NCI-H526 (cell line): ENCODE results near the gene LENEP.

ENCODE experiments used
- DNase-seq, 2 experiments: peaks; one replicate each; lab custom pipeline; 2025; lab: John Stamatoyannopoulos, UW

Gene LENEP

DNA sequence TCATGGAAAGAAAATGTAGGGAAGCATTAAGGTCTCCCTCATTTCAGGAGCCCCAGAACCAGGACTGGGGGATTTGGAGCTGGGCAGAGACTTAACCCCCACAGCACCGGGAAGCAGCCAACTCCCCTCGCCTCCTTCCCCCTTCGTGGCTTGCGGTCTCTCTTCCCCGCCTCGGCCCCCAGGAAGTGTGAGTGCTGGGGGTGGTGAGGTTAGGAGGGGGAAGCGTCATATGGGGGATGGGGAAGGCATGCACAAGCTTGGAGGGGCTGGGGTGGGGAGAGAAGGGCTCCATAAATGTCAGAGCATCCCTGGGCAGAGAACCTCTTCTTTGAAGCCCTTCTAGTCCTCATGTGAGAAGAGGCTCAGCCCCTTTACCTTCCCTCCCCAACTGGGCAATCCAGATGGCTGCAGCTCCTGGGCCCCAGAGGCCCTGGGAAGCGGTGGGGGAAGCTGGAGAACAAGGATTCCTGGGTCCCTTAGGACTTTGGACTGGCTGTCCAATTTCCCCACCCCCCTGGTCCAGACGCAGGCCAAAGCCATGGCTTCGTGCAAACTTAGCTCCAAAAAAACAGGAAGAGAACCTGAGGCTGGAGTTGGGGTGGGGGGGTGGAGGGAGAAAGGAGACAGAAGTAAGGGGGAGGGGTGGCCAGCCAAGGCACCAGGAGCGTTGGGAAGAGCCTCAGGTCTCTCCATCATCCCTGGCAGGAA lies 17.0 kb downstream of the LENEP start:
- no peak for DNase-seq

- DNase-seq: no peak
Measured at GRCh38 chr1:155011004-155011416, 17.6 kb downstream of the LENEP start.

DNA sequence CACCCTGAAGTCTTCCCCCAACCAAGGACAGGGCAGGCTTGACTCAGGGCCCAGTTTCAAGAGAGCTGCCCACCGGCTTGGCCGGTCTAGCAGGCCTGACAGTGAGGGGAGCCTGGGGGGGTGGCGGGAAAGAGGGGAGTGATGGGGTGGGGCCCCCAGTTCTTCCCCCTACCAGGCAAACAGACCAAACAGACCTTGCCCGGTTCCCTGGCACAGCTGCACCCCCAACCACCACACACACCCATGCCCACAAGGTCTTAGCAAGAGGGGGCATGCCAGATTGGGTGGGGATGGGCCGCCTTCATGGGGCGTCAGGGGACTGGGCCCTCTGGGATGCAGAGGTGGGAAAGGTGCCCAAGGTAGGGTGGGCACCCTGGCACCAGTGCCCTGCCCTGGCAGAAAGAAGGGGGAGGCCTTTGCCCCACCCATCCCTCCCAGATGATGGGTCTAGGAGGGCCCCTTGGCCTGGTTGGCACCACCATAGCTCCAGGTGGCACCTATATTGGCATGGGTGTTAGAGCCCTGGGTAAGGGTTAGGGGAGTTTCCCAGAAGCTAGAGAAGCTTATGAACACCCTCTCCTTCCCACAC lies 18.1 kb downstream of the LENEP start:
- DNase-seq: no peak

GRCh38 chr1:155012026-155012546 lies 18.7 kb downstream of the LENEP start:
- DNase-seq: peak; percentile 54 to 77

DNA sequence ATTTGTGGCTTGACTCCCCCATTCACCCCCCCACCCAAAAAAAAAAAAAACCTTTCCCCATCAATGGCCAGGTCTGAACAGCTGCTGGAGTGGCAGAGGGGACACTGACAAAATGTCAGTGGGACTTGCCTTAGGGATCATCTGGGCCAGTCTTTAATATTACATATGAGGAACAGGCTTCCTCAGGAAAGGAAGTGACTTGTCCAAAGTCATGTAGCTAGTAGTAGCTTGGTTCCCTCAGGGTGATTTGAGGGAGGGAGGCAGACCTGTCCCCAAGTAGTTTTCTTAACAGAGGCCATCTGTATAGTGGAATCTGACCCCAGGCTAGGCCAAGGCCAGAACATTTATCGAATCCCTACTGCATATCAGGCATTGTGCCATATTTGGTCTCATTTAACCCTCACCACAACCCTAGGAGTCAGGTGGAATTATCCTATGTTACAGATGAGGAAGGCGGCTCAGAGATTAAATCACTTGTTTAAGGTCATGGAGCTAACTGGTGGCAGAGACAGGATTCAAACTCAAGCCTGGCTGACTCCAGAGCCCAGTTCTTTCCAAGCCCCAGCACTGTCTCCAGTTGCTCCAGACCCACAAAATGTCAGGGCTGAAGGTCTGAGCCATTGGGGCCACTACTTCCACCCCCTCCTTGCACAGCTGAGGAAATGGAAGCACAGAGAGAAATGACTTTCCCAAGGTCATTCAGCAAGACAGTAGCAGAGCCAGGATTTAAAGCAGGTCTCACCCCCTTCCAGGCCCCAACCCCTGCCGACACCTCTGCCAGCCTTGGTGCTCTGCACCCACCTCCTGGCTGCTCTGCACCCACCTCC lies 19.6 kb downstream of the LENEP start:
- DNase-seq: no peak

DNA sequence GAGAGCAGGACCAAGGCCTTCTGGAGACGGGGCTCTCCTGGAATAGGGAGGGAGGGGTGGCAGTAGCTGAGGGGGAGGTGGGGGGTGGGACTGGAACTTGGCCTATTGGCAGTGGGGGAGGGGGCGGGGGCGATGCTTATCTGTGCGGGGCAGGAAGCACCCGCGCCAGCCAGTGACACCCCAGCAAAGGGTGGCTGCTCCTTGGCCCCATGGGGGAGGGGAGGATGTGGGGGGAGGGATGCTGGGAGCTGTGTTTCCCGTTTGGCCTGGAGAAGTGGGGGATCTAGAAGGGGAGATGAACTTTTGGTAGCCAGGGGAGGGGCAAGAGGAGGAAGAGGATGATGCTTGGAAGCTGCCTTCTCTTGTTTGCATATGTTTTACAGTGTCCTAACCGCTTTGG lies 20.2 kb downstream of the LENEP start:
- peak in 1 of 2 experiments; percentile 44 for DNase-seq

GRCh38 chr1:155014709-155015508 lies 21.5 kb downstream of the LENEP start:
- no peak for DNase-seq

GRCh38 chr1:155015527-155016230 lies 22.3 kb downstream of the LENEP start:
- DNase-seq: no peak

DNA sequence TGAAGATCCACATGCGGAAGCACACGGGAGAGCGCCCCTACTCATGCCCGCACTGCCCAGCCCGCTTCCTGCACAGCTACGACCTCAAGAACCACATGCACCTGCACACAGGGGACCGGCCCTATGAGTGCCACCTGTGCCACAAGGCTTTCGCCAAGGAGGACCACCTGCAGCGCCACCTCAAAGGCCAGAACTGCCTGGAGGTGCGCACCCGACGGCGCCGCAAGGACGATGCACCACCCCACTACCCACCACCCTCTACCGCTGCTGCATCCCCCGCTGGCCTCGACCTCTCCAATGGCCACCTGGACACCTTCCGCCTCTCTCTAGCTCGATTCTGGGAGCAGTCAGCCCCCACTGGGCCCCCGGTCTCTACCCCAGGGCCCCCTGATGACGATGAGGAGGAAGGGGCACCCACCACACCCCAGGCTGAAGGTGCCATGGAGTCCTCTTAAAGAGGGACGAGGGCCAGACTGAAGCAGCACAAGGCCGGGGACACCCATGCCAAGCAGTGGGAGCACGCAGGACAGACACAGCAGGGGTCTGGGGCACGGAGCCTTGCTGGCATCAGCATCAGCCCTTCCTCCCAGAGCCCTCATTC lies 22.9 kb downstream of the LENEP start:
- no peak for DNase-seq

GRCh38 chr1:155017041-155017945 lies 23.9 kb downstream of the LENEP start:
- peak; percentile 92 to 99 for DNase-seq

DNA sequence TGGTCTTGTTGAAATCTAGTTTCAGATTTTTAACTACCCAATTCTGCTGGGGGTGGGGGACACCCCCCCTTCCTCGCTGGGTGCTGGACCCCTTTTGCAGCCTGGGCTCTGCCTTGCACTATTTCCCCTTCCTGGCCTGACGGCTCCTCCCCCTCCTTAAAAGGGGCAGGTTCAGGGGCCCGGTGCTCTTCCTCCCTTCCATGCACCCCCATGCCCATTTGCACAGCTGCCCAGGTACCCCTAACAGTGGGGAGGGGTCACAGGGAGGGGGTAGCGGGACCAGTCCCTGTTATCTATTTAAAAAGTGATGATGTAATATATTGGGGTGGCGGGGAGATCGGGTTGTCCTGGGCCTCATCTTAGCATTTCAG lies 24.5 kb downstream of the LENEP start:
- no peak for DNase-seq

DNA sequence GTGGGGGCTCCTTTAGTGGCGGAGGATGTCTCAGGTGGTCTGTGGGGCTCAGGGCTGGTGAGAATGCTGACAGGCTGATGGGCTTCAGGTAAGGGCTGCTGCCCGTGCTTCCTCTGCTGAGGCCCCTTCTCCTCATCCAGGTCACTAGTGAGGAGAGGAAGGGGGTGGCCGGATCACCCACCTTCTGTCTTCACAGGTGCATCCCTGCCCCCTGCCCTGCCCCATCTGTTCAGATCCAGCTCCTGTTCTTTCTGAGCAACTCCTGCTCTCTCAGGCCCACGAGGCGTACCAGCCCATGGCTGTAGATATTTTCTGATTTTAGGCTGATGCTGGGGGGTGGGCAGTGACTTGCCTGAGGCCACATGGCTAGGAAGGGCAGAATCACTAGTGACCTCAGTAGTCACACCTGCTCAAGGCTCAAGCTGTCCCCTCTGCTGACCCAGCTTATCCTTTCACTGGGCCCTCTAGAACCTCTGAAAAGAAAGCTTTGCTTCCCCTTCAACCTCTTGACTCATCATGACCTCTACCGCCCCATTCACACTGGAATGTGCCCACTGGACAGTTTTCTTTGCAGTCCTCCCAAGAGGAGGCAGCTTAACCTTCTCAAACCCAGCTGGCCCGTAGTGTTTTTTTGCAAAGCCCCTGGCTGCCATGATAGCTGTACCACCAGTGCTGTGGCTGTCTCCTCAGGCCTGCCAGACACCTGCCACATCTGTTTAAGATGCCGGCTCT lies 25.4 kb downstream of the LENEP start:
- no peak for DNase-seq

DNA sequence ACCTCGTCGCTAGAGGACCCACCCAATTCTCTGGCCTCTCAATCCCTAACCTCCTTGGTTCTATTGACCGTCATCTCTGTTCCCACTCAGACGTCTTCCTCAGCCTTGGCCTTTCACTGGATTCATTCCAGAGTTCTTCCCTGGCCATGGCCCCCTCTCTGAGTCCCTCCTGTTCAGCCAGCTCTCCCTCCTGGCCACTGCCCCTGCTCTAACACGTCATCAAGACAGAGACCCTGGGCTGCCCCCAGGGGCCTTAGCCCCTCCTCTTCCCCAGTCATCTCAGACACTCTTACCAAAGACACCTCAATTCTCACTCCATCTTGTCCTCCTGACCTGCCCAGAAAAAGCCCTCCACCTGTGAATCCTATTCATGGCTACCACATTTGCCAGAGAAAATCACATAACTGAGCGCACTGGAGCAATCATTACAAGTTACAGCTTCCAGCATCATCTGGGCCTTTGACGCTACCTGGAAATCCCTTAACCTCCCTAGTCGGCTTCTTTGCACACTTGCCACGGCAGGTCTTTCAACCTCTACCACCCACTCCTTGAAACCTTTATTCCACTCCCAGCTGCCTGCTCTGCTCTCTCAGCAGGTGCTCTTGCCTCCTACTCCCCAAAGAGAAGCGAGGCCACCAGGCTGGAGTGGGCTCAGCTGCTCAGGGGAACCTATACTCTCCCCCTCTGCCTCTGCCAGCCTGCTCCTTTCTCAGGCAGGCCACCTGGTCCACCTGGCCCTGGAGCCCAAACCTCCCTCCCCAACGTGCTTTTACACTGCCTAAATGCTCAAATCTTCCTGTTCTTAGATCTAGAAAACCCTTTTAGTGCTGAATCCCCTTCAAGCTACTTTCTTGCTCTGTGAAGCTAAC lies 26.2 kb downstream of the LENEP start:
- no peak for DNase-seq

DNA sequence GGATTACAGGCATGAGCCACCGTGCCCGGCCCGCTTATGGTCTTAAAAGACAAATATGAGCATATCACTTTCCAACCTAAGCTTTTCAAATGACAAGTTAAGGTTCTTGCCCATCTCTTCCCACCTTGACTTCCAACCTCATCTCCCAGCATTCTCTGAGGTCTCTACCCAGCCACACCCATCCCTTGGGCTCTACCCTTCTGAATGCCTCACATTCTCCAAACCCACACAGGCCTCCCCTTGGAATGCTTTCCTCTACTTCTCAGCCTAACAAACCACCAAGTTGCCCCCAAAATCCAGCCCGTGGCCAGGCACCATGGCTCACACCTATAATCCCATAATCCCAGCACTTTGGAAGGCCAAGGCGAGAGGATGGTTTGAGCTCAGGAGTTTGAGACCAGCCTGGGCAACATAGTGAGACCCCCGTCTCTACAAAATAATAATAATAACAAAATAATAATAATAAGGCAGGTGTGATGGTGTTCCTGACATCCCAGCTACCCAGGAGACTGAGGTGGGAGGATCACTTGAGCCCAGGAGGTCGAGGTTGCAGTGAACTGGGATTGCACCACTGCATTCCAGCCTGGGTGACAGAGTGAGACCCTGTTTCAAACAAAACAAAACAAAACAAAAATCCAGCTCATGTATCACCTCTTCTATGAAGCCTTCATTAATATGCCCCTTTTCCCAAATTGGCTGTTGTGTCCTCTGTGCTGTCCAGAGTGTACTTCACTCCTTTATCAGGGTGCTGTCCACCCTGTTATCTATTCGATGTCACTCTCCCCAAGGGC lies 28.9 kb downstream of the LENEP start:
- DNase-seq: no peak

- DNase-seq: no peak
Measured at GRCh38 chr1:155022927-155023236, 29.5 kb downstream of the LENEP start.

DNA sequence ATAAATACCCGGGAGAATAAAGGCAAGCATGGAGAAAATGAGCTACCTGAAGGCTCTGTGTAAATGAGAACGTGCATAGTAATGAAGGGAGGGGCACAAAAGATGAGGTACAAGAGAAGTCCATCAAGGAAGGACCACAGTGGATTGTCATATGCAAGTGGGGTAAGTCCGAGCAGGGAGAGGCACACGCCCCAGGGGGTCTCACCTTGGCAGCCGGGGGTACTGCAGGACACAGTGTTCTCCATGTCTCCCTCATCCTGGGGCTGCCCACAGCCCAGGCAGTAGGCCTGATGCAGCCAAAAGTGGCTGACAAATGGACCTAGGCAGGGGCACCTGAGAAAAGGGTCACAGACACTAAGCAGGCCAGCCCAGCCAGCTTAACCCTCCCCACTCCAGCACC lies 30.2 kb downstream of the LENEP start:
- no peak for DNase-seq

GRCh38 chr1:155024315-155024714 lies 30.9 kb downstream of the LENEP start:
- no peak for DNase-seq

DNA sequence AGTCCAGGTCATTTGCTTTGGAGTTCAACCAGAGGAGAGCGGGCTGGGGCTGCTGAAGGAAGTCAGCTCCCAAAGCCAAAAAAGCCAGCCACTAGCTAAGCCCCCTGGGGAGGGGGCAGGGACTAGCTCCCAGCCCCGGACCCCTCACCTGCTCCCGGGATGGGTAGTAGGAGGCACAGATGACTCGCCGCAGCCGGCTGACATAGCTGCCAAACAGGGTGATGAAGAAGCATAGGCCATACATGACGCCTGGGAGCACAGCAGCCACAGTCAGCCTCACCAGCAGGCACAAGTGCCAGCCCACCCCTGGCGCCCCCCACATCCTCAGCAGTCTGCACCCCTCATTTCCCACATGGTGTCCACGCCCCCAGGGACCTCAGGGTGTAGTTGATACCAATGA lies 32.8 kb downstream of the LENEP start:
- no peak for DNase-seq
